HCT116 (cell line): ENCODE data around the gene MYO1B.

Source experiments
- EGR1 ChIP-seq: IDR thresholded peaks from 2 replicates; pipeline ENCODE4 v1.6.1; 2012; ENCODE audit warnings: low read depth
- EZH2 ChIP-seq: fragments of 200-600 bp; sonication (generic); IDR thresholded peaks from 2 replicates; pipeline ENCODE4 v1.6.1; 2017; ENCODE audit warnings: antibody characterized with exemption, mixed run types
- JUND ChIP-seq: IDR thresholded peaks from 2 replicates; pipeline ENCODE4 v1.6.1; 2012
- POLR2A ChIP-seq: IDR thresholded peaks from 2 replicates; pipeline ENCODE4 v1.7.0; 2011; ENCODE audit warnings: borderline replicate concordance; ENCODE audit not compliant: insufficient read depth, insufficient read length; ENCODE audit errors: extremely low read depth
- POLR2AphosphoS5 ChIP-seq: IDR thresholded peaks from 2 replicates; pipeline ENCODE4 v1.6.1; 2011; ENCODE audit warnings: mild to moderate bottlenecking, low read depth, low read length, moderate library complexity
- RAD21 ChIP-seq: IDR thresholded peaks from 2 replicates; pipeline ENCODE4 v1.6.1; 2012; ENCODE audit warnings: low read depth, mild to moderate bottlenecking
- SIN3A ChIP-seq: IDR thresholded peaks from 2 replicates; pipeline ENCODE4 v1.6.1; 2012; ENCODE audit warnings: low read depth
- SP1 ChIP-seq: IDR thresholded peaks from 2 replicates; pipeline ENCODE4 v1.6.1; 2012; ENCODE audit warnings: low read depth
- YY1 ChIP-seq: IDR thresholded peaks from 2 replicates; pipeline ENCODE4 v1.6.1; 2011; ENCODE audit warnings: low read length, low read depth, moderate library complexity, mild to moderate bottlenecking; ENCODE audit not compliant: insufficient replicate concordance; ENCODE audit errors: extremely low read depth
- ZNF274 ChIP-seq: fragments of 200-500 bp; sonication (Bioruptor generic); IDR thresholded peaks from 2 replicates; pipeline ENCODE4 v1.6.1; 2014; ENCODE audit warnings: mild to moderate bottlenecking, low read depth, low read length, inconsistent platforms
- TF ChIP-seq, protein P1 (sequence below), 3 experiments: fragments of 200-600 bp in 1 of 3; sonication (generic) in 1 of 3; IDR thresholded peaks in 2 of 3; conservative IDR thresholded peaks in 1 of 3; 2 replicates each; pipeline ENCODE4 v1.5.1; 2012 to 2017; ENCODE audit warnings: low read depth in 2 of 3, low read length in 2 of 3, antibody characterized with exemption in 1 of 3, borderline replicate concordance in 1 of 3, control low read depth in 1 of 3, mild to moderate bottlenecking in 1 of 3, mixed read lengths in 1 of 3, mixed run types in 1 of 3, moderate library complexity in 1 of 3; ENCODE audit not compliant: insufficient read depth in 1 of 3
- TF ChIP-seq, protein P2 (sequence below): IDR thresholded peaks from 2 replicates; pipeline ENCODE4 v1.6.1; 2012
- TF ChIP-seq, protein P3 (sequence below): IDR thresholded peaks from 2 replicates; pipeline ENCODE4 v1.6.1; 2012; ENCODE audit warnings: low read depth

DNA sequence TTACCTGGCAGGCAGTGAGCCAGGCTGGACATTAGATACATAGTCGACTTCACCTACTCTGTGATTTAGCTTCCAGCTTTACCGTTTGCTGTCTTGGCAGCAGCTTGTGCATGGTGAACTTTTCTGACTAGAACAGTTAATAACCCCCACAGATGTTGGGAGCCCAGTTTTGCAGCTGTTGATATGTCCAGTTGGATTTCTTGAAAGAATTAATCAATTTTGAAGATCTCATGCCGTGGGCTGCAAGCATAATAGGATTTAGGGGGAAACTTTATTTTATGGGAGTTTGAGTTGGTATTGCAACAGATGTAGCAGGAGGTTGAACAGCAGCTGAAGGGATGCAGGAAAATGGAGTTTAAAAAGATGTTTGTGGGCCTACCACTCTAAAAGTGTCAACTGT lies 13.8 kb downstream of the MYO1B start:
- TF ChIP-seq, protein P1, sequence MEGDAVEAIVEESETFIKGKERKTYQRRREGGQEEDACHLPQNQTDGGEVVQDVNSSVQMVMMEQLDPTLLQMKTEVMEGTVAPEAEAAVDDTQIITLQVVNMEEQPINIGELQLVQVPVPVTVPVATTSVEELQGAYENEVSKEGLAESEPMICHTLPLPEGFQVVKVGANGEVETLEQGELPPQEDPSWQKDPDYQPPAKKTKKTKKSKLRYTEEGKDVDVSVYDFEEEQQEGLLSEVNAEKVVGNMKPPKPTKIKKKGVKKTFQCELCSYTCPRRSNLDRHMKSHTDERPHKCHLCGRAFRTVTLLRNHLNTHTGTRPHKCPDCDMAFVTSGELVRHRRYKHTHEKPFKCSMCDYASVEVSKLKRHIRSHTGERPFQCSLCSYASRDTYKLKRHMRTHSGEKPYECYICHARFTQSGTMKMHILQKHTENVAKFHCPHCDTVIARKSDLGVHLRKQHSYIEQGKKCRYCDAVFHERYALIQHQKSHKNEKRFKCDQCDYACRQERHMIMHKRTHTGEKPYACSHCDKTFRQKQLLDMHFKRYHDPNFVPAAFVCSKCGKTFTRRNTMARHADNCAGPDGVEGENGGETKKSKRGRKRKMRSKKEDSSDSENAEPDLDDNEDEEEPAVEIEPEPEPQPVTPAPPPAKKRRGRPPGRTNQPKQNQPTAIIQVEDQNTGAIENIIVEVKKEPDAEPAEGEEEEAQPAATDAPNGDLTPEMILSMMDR (IDR thresholded peaks at IDR 0.05 in 2 of 3, conservative IDR thresholded peaks at IDR 0.05 in 1 of 3; ENCODE audit: borderline replicate concordance in 1 of 3, insufficient read depth in 1 of 3, low read depth in 2 of 3, low read length in 2 of 3): no peak
- TF ChIP-seq POLR2A (no peak), EZH2 (no peak), SIN3A (no peak), YY1 (no peak), POLR2AphosphoS5 (no peak), RAD21 (no peak), SP1 (no peak), ZNF274 (no peak), EGR1 (no peak), JUND (no peak)
- TF ChIP-seq, protein P2, sequence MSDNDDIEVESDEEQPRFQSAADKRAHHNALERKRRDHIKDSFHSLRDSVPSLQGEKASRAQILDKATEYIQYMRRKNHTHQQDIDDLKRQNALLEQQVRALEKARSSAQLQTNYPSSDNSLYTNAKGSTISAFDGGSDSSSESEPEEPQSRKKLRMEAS: no peak
- TF ChIP-seq, protein P3, sequence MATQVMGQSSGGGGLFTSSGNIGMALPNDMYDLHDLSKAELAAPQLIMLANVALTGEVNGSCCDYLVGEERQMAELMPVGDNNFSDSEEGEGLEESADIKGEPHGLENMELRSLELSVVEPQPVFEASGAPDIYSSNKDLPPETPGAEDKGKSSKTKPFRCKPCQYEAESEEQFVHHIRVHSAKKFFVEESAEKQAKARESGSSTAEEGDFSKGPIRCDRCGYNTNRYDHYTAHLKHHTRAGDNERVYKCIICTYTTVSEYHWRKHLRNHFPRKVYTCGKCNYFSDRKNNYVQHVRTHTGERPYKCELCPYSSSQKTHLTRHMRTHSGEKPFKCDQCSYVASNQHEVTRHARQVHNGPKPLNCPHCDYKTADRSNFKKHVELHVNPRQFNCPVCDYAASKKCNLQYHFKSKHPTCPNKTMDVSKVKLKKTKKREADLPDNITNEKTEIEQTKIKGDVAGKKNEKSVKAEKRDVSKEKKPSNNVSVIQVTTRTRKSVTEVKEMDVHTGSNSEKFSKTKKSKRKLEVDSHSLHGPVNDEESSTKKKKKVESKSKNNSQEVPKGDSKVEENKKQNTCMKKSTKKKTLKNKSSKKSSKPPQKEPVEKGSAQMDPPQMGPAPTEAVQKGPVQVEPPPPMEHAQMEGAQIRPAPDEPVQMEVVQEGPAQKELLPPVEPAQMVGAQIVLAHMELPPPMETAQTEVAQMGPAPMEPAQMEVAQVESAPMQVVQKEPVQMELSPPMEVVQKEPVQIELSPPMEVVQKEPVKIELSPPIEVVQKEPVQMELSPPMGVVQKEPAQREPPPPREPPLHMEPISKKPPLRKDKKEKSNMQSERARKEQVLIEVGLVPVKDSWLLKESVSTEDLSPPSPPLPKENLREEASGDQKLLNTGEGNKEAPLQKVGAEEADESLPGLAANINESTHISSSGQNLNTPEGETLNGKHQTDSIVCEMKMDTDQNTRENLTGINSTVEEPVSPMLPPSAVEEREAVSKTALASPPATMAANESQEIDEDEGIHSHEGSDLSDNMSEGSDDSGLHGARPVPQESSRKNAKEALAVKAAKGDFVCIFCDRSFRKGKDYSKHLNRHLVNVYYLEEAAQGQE: no peak
